GM13976 (cell line): ENCODE measurements around the gene MELTF.
"Not testable (repeated sequence)": the region's sequence is repeated elsewhere in the genome, so short reads cannot be mapped to it uniquely, and the experiment has no call there.

ENCODE experiments used
- DNase-seq: peaks from one replicate; pipeline ENCODE4 v3.0.0; 2012; ENCODE audit warnings: low spot score
- in situ Hi-C: fragments of 300-500 bp; cut with MboI; formaldehyde crosslinking; loops from one replicate; pipeline ENCODE4 v1.12.0; 2022; ENCODE audit warnings: low sequenced_read_pairs, mixed read lengths, inconsistent platforms; ENCODE audit not compliant: unreplicated experiment
- TF ChIP-seq, protein P1 (sequence below): IDR thresholded peaks from 2 replicates; pipeline ENCODE4 v1.5.1; 2012; ENCODE audit warnings: borderline replicate concordance, mild to moderate bottlenecking; ENCODE audit not compliant: insufficient read depth; ENCODE audit errors: extremely low read depth, missing control alignments, control extremely low read depth

Gene MELTF

DNA sequence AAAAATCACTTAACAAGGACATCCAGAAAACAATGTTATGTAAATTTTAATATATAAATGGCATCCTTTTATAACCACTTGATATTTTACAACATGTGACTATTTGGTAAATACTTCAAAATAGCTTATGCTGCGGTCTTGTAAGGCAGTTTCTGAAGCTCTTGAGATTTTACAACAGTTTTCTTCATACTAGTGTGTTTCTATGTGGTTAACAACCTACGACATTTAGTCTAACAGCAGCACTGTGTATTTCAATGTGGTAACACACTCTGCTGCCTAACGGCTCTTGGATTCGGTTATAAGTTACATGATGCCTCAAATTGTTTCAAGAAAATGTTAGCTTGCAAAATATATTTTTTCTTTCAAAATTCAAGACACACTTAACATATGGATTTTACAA, 12.9 kb upstream of the MELTF start:
- TF ChIP-seq, protein P1, sequence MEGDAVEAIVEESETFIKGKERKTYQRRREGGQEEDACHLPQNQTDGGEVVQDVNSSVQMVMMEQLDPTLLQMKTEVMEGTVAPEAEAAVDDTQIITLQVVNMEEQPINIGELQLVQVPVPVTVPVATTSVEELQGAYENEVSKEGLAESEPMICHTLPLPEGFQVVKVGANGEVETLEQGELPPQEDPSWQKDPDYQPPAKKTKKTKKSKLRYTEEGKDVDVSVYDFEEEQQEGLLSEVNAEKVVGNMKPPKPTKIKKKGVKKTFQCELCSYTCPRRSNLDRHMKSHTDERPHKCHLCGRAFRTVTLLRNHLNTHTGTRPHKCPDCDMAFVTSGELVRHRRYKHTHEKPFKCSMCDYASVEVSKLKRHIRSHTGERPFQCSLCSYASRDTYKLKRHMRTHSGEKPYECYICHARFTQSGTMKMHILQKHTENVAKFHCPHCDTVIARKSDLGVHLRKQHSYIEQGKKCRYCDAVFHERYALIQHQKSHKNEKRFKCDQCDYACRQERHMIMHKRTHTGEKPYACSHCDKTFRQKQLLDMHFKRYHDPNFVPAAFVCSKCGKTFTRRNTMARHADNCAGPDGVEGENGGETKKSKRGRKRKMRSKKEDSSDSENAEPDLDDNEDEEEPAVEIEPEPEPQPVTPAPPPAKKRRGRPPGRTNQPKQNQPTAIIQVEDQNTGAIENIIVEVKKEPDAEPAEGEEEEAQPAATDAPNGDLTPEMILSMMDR: no peak
- in situ Hi-C loops: no loop called here

DNA sequence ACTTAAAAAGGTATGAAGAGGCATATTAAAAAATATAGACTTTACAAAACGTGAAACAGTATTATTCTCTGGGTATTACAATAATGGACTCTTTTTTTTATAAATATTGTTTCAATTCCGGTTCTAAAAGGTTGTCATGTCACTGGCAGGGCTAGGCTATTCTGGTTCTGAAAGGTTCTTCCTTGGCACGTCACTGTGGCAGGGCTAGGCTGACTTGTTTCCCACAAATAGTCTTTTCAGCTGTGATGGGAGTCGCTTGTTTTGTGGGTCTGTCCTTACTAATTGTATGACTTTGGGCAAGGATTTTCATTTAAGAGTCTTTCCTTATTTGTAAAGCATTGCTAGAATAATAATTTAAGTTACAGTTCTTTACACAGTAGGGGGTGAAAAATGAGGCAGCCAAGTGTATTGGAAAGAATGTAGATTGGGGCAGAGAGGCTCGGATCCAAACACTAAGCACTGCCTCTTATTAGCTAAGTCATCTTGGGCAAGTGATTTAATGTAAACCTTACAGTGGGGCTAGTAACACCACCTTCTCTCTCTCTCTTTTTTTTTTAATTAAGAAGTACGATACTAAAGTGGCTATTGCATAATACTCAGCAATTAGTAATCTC, 12.4 kb upstream of the MELTF start:
- TF ChIP-seq, protein P1: no peak
- no peak for DNase-seq
- in situ Hi-C loops: no loop called here

More for the DNA sequence above, 12.9 kb upstream of the MELTF start:
- no peak for DNase-seq

DNA sequence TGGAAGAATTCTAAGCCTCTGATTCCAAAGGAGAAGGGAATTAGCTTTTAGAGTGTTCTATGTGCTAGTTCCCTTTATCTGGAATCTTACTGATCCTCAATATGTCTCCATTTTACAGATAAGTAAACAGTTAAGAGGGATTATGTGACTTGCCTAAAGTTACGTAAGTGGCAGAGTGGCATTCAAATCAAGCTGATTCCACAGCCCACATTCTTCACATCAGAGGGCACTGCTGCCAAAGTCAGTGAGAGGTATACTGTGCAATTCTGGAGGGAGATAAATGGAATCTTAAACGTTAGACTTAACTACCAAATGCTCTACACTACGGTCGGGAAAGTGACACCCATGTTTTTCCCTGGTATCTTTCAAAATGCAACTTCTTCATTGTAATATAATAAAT, 11.0 kb upstream of the MELTF start:
- no peak for DNase-seq
- TF ChIP-seq, protein P1: no peak
- in situ Hi-C loops: no loop called here

- DNase-seq: no peak
- in situ Hi-C loops: no loop called here
- TF ChIP-seq, protein P1: no peak
These were observed 9.3 kb upstream of the MELTF start for GRCh38 chr3:197038679-197039462.

DNA sequence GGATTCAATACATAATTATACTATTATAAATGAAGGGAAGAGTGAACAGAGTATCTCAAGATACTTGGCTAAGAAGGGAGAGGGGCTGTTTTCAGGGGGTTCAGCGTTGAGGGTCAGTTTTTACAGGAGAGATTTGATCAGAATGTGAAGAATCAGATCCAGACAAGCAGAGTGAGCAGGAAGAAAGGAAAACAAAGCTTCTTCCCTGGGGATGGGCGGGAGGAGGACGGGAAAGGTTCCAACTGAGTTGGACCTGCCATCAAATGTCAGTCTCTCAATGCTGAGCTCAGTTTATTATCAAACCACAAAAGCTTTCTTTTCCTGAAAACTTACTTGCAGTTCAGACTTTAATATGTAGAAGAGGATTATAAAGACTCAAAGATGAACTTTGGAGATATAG, 6.0 kb upstream of the MELTF start:
- TF ChIP-seq, protein P1: no peak
- DNase-seq: no peak
- in situ Hi-C loops: no loop called here

DNA sequence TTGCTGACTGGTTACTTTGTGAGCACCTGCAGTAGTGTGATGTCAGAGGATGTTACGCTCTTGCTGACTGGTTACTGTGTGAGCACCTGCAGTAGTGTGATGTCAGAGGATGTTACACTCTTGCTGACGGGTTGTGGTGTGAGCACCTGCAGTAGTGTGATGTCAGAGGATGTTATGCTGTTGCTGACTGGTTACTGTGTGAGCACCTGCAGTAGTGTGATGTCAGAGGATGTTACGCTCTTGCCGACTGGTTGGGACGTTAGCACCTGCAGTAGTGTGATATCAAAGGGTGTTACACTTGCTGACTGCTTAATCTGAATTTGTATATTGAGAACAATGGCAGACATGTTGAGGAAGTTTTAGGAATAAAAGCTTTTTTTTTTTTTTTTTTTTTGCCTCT, 5.2 kb upstream of the MELTF start:
- in situ Hi-C loops: not testable (repeated sequence)

GRCh38 chr3:197033764-197034163, 4.1 kb upstream of the MELTF start:
- DNase-seq, in situ Hi-C loops: not testable (repeated sequence)

More for the DNA sequence above, 5.2 kb upstream of the MELTF start:
- not testable (repeated sequence) for DNase-seq
